ACC112 (cell line): ENCODE results near the gene ANKMY1.
"Not testable (repeated sequence)": the region's sequence is repeated elsewhere in the genome, so short reads cannot be mapped to it uniquely, and the experiment has no call there.

Experiments
- H2AFZ ChIP-seq: fragments of 200-600 bp; sonication (generic); one replicate; pipeline ENCODE4 v1.6.0; 2017; ENCODE audit warnings: antibody characterized with exemption, low read length; ENCODE audit not compliant: unreplicated experiment
- H3K27ac ChIP-seq: fragments of 200-600 bp; sonication (generic); 2 replicates; pipeline ENCODE4 v1.5.1; 2014; ENCODE audit warnings: low read depth, mild to moderate bottlenecking, antibody characterized with exemption, low read length, moderate library complexity
- H3K27me3 ChIP-seq: fragments of 200-600 bp; sonication (generic); 2 replicates; pipeline ENCODE4 v1.6.1; 2014; ENCODE audit warnings: mild to moderate bottlenecking, antibody characterized with exemption, low read length, moderate library complexity, mixed read lengths; ENCODE audit not compliant: insufficient read depth
- H3K36me3 ChIP-seq: fragments of 200-600 bp; sonication (generic); 2 replicates; pipeline ENCODE4 v1.6.1; 2016; ENCODE audit warnings: mild to moderate bottlenecking, antibody characterized with exemption, low read length, moderate library complexity, mixed read lengths; ENCODE audit not compliant: insufficient read depth
- H3K4me1 ChIP-seq: fragments of 200-600 bp; sonication (generic); one replicate; pipeline ENCODE4 v1.6.1; 2016; ENCODE audit warnings: low read length, mixed read lengths; ENCODE audit not compliant: insufficient read depth, unreplicated experiment, control insufficient read depth
- H3K4me3 ChIP-seq: fragments of 200-600 bp; sonication (generic); 2 replicates; pipeline ENCODE4 v1.5.1; 2014; ENCODE audit warnings: mild to moderate bottlenecking, low read depth, low read length
- H3K79me2 ChIP-seq: fragments of 200-600 bp; sonication (generic); one replicate; pipeline ENCODE4 v1.6.0; 2016; ENCODE audit warnings: low read length; ENCODE audit not compliant: control insufficient read depth, unreplicated experiment, insufficient read depth

ANKMY1 gene

DNA sequence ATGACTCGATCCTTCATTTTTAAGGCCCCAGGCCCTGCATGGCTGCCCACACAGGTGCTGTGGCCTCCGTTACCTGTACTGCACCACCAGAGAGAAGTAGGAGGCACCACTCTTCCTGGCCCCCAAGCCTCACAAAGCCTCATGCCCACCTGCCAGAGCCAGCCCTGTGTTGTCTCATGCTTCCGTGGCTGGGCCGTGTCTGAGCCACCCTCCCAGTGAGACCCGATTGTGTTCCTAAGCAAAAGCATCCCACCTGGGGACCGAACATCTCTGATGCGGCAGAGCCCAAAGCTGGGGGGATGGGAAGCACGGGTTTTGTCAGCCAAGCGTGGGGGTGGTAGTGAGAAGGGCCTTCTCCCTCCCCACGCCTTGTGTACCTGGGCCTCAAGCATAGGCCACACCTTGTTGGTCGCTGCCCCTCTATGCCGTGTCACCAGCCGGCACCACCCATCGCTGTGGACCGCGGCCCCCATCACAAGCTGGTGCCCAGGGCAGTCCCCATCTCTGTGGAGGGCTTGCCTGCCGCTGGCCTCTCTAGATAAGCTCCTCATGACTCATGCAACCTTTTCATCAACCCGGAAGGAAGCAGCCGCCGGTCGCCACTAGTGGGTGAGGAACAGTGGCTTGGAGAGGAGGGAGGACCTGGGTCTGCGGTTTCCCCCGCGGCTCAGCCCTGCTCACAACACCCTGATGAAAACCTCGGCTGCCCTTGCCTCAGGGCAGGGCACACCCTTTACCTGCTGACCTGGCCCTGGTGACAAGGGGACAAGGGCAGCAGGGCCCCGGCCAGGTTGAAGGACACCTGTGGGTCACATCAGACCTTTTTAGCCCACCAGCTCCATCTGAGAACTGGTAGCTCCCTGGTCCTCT is 7.8 kb upstream of the ANKMY1 start:
- Histone ChIP-seq H3K4me1 (peaks cover 42% of the 10 kb centered on the region), H2AFZ (peak overlapping the region; percentile 78), H3K27me3 (no peaks in the 10 kb centered on the region), H3K27ac (peak overlapping the region; percentile 44), H3K36me3 (no peaks in the 10 kb centered on the region), H3K79me2 (peaks cover 3% of the 10 kb centered on the region), H3K4me3 (peak overlapping the region; percentile 65)

DNA sequence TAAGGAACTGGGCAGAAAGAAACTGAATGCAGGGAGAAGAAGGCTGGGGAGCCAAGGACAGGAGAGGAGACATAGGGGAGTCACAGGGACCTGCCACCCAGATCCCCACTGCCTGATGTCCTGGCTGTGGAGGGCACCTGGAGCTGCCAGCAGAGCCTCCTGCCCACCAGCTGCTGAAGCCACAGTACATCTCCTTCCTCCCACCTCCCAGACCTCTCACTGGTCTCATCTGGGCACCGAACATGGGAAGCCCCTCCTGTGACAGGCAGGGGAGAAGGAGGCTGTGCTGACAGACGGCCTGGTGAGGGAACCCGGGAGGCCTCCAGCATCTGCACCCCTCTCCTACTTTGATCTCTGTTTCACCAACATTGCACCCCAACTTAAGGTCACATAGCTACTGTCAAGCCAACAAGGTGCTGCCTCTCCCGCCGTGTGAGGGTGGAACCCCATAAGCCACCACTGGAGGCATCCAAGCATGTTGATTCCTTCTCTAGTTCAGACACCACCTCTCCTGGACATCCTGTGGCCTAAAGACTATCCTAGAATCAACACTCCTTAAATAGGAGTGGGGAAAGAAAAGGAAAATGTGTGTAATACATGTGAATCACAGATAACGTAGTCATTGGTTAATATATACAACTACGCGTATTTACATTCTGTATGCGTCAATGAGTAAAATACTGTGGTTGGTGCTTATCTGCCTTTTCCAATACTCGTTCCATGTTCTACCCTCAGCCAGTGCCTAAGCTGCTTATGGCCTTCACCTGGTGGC is 7.0 kb upstream of the ANKMY1 start:
- H3K36me3 ChIP-seq = no peaks in the 10 kb centered on the region
- H2AFZ ChIP-seq = no peak overlapping the region
- H3K4me1 ChIP-seq = peaks cover 43% of the 10 kb centered on the region
- no peaks in the 10 kb centered on the region for H3K27me3 ChIP-seq
- H3K4me3 ChIP-seq = no peak overlapping the region
- no peak overlapping the region for H3K27ac ChIP-seq
- peaks cover 4% of the 10 kb centered on the region for H3K79me2 ChIP-seq

DNA sequence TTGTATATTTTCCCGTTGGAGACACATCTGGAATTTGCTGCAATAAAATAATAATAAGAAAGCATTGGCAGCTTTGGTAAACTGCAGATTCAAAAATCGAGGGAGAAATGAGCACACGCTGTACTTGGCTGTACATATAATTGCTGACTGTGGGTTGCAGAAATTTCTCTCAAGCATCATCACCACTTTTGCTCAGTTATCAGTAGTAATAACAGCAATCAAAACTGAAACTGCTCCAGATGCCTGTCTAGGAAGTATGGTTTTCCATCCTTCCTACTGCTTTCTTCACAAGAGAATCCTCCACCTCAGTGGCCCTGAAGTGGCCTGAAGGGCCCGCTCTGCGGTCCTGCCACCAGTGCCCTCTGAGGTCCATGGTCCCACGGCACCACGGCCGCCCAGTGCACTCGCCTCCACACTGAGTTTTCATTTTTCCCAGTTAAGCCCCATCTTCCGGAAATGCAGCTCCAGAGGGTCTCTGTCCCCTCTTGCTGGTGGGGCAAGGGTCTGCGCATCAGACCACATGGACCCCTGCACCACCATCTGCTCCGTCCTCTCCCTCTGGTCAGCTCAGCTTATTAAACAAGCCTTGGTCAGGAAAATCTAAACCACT is 6.3 kb upstream of the ANKMY1 start:
- no peak overlapping the region for H3K4me3 ChIP-seq
- peaks cover 44% of the 10 kb centered on the region for H3K4me1 ChIP-seq
- no peak overlapping the region for H3K27ac ChIP-seq
- H2AFZ ChIP-seq = no peak overlapping the region
- no peaks in the 10 kb centered on the region for H3K36me3 ChIP-seq
- H3K27me3 ChIP-seq = no peaks in the 10 kb centered on the region
- H3K79me2 ChIP-seq = peaks cover 10% of the 10 kb centered on the region

DNA sequence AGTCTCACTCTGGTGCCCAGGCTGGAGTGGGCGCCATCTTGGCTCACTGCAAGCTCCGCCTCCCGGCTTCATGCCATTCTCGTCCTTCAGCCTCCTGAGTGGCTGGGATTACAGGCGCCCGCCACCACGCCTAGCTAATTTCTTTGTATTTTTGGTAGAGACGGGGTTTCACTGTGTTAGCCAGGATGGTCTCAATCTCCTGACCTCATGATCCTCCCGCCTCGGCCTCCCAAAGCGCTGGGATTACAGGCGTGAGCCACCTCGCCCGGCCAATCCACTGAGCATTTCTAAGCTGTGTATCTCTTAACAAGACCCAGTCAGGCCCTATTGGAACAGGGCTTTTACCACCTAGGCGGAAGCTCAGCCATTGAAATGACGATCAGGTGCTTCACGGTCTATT is 5.4 kb upstream of the ANKMY1 start:
- not testable (repeated sequence) for H2AFZ ChIP-seq, H3K27me3 ChIP-seq, H3K27ac ChIP-seq, H3K36me3 ChIP-seq, H3K4me3 ChIP-seq
- peaks cover 48% of the 10 kb centered on the region for H3K4me1 ChIP-seq
- H3K79me2 ChIP-seq = peaks cover 16% of the 10 kb centered on the region

DNA sequence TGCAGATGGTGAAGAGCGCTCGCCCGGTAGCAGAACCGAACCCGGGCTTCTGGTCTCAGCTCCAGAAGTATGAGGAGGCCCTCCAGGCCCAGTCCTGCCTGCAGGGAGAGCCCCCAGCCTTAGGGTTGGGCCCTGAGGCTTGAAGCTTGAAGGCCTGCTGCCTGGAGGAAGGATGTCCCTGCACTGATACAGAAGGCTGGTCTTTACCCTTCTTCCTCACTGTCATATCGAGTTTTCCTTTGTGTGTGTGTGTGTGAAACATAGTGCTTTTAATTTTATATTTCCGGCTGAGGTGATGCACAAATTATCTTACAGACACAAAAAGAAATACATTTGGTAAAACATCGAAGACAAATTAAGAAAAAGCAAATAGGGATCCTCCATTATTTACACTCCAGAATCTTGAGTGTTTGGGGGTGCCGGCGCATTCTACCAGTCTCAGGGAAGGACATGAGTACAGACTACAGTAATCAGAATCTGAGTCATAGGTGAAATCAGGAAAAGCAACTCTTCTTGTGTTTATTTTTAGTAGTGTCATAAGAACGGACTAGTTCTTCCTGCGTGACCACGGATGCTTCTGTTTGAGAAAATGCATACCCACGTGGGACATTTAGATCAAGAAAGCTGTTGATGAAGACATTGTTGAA is 3.7 kb upstream of the ANKMY1 start:
- Histone ChIP-seq H3K4me3 (peak overlapping the region; percentile 77), H3K27me3 (no peaks in the 10 kb centered on the region), H3K79me2 (peaks cover 26% of the 10 kb centered on the region), H3K4me1 (peaks cover 41% of the 10 kb centered on the region), H3K27ac (peak overlapping the region; percentile 84), H2AFZ (no peak overlapping the region), H3K36me3 (no peaks in the 10 kb centered on the region)

DNA sequence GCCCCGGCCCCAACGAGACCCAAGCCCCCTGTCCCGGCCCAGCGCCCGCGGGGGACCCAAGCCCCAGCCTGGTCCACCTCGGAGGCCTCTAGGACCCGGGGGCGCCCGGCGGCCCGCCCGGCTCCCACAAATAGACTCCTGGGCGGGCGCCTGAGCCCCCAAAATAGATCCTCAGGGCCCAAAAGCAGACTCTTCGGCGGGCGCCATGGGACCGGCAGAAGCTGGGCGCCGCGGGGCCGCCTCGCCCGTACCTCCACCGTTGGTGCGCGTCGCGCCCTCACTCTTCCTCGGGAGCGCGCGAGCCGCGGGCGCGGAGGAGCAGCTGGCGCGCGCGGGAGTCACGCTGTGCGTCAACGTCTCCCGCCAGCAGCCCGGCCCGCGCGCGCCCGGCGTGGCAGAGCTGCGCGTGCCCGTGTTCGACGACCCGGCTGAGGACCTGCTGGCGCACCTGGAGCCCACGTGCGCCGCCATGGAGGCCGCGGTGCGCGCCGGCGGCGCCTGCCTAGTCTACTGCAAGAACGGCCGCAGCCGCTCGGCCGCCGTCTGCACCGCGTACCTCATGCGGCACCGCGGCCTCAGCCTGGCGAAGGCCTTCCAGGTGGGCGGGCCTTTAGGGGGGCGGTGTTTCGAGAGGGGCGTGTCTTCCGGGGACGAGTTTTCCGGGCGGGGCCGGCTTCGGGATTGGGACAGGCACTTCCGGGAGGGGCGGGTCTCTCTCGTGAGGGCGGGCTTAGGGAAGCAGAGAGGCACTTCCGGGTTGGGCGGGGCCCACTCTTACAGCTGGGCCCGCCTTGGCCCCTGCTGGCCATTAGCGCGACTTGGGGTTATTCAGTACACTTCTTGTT is 2.9 kb upstream of the ANKMY1 start:
- Histone ChIP-seq H3K4me1 (peaks cover 36% of the 10 kb centered on the region), H2AFZ (peak overlapping the region; percentile 15), H3K27me3 (no peaks in the 10 kb centered on the region), H3K4me3 (peak overlapping the region; percentile 77), H3K27ac (peak overlapping the region; percentile 84), H3K79me2 (peaks cover 28% of the 10 kb centered on the region), H3K36me3 (no peaks in the 10 kb centered on the region)

DNA sequence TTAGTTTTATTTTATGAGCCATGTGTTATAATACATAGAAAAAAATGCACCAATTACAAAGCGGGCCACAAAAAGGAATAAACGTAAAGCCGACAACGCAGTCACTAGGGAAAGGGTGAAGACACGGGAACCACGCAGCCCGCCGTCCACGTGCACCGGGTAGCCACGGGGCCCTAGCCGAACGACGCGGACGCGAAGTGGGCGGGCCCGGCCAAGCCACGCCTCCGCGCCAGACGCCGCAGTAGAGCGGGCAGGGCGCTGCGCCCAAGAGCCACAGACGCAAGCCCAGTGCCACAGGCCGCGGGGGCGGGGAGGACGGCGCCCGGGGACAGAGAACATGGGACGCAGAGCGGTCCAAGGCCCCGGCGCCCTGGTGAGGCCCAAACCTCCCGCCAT is 2.3 kb upstream of the ANKMY1 start, which contains the start of gene DUSP28:
Gene DUSP28, plus strand, starts transcription at position 274 of the 396 bp plus-strand sequence. CDS start 328 bp downstream, outside the sequence.
- H3K27ac ChIP-seq = peak within 1 kb of the TSS; percentile 84
- H3K4me1 ChIP-seq = peaks cover 31% of the 10 kb centered on the region
- no peaks in the 10 kb centered on the region for H3K27me3 ChIP-seq
- H3K4me3 ChIP-seq = peak within 1 kb of the TSS; percentile 77
- H2AFZ ChIP-seq = peak within 1 kb of the TSS; percentile 15
- no peaks in the 10 kb centered on the region for H3K36me3 ChIP-seq
- H3K79me2 ChIP-seq = peaks cover 28% of the 10 kb centered on the region

DNA sequence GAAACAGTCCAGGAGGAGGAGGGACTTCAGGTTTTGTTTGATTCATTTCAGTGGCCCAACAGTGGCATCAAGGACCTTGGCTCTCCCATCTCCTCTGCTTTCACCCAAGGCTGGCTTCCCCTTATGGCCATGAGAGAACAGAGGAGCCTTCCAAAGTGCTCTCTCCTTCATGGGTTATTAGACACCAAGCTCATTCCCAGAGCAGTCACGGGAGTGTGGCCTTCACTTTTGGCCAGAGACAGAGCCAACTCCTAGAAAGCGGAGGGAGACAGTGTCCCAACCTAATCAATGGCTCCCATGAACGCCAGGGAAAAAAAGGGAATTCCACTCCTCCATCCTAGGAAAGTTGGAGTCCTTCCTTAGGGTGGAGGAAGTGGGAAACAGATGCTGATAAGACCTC is 1.5 kb upstream of the ANKMY1 start:
- Histone ChIP-seq H3K27me3 (no peaks in the 10 kb centered on the region), H3K79me2 (peaks cover 28% of the 10 kb centered on the region), H2AFZ (no peak overlapping the region), H3K36me3 (peaks cover 2% of the 10 kb centered on the region; the same call in 1 of the 2 replicates), H3K27ac (no peak overlapping the region), H3K4me3 (peak overlapping the region; percentile 77), H3K4me1 (peaks cover 31% of the 10 kb centered on the region)

DNA sequence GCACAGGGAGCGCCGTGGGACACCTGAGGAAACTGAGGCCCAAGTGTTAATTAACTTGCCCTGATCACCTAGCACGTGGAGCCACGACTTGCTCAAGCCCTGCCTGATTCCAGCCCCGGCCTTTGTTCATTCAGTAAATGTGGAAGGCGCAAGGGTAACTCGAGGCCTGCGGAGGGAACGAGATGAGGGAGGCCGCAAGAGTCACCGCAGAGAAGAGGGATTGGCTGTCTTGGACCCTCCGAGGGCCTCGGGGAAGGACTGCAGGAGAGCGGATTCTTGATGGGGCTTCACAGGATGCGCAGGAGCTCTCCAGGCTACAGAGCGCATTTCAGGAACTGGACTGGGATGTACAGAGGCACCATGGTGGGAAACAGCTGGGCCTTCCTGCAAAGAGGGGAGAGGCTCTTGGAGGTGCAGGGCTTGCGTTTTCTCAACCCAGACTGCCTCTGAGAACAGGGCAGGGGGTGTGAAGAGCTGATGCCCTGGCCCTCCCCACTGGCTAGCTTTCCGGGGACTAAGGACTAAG is 511 bp upstream of the ANKMY1 start:
- H3K27ac ChIP-seq = no peak overlapping the region
- H3K79me2 ChIP-seq = peaks cover 32% of the 10 kb centered on the region
- peak overlapping the region; percentile 84 for H3K4me3 ChIP-seq
- no peak overlapping the region for H2AFZ ChIP-seq
- H3K4me1 ChIP-seq = peaks cover 31% of the 10 kb centered on the region
- peaks cover 5% of the 10 kb centered on the region; the same call in 1 of the 2 replicates for H3K36me3 ChIP-seq
- no peaks in the 10 kb centered on the region for H3K27me3 ChIP-seq
